Measurements from ENCODE around the gene ZBED2.

ZBED2 gene

DNA sequence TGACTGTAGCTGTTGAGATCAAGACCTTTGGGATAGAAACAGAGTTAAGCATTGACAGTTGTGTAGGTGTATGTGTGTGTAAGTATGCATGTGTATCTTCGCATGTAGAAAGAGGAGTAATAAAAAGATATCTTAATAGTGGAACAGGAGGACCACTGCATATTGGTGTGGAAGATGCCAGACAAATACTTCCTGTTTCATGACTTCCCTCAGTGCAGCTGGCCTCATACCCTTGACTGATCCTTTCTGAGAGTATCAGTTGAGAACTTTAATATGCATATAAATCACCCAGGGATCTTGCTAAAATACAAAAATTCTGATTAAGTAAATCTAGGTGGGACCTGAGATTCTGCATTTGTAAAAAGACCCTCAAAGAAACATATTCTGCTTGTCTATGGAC, 8.5 kb upstream of the ZBED2 start:
- DNase-seq = no peak

DNA sequence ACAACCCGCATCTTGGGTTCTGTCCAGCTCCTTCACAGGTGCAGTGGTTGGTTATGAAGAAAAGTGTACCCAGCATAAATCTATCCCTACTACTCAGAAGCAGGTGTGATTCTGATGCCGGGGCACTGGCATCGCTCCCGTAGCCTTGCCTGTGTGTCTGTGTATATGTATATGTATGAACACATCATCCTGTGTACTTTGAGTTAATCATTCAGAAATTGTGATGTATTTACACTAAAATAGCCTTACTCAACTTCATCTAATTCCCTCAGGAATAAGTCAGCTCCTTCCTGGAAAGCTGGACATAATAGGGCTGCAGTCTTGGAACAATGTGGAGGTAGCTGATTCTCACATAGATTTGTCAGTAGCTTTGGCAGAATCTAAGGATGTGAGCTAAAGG, 6.7 kb upstream of the ZBED2 start:
- DNase-seq = no peak

DNA sequence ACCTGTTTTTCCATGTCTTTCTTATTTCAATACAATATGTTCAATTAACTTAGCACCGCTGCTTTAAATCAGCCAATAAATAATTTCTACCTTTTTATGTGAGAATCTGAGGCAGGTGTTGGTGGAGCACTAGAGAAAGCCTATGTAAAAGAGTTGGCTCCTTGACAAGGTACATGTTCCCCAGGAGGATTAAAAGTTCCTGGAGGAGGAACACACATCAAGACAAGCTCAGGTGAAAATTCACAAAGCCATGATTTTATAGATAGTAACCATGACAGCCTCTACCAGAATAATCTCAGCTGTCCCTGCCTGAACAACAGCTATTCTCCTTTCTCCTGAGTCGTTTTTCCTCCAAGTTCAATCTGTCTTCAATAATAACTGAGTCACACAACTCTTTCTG, 3.4 kb upstream of the ZBED2 start:
- DNase-seq = no peak

DNA sequence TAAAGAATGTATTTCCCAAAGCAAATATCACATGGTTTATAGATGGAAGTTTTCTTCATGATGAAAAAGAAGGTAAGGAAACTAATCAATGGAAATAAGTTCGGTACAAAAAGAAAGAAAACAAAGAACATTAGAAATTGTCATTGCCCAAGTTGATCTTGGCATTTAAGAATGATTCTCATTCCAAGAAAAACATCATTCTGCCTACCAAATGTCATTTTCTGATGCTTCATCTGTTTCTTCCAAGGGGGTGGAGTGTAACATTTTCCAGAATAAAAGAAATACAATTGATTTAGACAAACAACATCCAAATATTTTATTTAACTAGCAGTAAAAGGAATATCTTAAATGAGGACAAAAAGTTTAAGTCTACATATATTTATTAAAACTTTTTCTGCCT, 3.0 kb upstream of the ZBED2 start:
- DNase-seq = no peak

DNA sequence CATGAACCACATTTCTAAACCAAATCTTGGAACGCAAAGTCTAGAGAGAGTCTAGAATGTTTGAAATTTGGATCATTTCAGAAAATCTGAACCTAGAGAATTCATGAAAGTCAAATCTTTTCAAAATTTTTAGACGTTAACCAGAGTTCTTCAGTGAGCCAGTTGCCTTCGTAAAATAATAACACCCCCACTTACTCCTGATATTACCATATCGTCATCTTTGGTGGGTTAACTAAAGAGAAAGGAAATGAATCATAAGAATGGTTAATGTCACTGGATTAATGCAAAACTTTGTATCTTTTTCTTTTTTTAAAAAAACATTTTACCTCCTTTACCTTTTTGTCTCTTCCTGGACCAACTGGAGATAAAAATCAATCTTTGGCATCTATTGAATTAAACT, 1.2 kb upstream of the ZBED2 start:
- DNase-seq = no peak

DNA sequence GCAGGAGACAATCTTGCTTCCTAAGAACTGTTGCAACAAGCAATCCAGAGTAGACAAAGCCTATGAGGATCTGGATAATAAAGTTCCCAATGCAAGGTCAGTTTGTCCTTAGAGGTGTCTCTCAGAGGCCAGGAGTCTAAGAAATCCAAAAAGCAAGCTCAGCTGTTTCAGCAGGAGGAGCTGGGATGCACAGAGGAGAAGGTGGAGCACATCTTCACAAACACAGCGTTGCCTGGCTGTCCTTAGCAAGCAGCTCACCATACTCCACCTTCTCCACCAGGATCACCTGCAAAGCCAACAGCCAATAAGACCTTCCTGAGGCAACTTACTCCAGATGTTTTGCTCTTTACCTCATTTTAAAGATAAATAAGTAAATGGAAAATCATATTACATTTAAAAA, 365 bp downstream of the ZBED2 start:
- DNase-seq = no peak

DNA sequence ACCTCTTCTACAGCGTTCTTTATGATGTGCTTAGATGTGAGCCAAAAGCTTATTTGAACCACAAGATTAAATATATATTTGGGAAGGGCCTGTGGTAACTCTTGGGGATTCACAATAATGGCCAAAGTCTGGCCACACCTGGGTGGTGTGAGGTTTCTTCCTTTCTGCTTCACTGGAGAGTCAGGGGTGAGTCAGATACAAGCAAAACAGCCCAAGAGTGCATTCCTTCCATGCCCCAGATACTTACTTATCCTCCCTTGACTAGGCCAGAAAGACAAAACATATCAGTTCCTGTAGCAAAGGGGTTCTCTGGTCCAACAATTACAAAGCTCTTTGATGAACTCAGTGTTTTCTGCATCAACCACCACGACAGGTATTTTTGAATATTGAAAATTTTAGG, 941 bp downstream of the ZBED2 start:
- no peak for DNase-seq

DNA sequence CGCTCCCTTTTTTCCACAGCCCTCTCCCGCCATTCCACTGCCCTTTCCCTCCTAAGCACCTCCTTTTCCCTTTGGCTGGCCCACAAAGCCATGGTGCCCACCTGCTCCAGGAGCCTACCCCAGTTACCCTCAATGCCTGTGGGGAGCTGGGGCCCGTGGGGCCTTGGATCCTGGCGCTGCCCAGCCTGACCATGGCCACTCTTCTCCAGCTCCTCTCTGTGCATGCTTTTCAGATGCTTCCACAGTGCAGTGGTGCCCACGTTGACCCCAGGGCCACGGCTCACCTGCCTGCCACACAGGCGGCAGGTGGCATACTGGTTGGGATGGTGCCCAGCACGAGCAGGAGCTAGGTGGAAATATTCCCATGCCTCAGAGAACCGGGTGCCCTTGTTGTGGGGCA, 1.5 kb downstream of the ZBED2 start:
- no peak for DNase-seq

DNA sequence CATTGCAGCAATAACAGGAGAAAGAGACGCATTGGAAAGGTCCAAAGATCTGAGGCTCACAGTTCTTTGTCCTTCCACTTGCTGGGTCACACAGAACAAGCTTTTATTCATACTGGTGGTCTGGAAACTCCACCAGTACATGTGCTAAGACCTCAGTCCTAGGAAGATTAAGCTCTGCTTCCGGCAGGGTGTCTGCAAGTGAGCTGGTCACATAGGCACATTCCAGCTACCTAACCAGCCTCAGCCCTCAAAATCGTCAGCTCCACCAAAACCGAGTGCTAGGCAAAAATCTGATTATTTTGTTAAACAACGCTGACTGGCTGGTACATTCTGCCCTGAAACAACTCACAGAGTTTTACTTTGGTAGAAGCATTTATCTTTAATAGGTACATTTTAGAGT, 2.2 kb downstream of the ZBED2 start:
- no peak for DNase-seq

DNA sequence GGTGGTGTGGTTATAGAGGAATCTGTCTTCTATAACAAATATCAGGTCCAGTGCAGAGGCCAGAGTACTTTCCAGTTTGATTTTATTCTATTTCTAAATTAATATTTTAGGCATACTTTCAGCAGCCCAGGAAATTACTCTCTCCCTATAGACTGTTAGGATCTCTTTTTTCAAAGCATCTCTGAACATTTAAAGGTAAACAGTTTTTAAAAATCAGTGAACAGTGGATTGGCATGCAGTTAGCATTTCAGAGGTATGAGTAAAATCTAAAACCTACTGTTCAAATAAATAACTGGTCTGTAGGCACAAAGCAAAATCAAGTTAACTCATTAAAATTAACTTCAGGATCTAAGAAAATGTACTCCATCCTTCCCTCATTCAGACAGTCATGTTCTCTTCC, 3.0 kb downstream of the ZBED2 start:
- DNase-seq = no peak

DNA sequence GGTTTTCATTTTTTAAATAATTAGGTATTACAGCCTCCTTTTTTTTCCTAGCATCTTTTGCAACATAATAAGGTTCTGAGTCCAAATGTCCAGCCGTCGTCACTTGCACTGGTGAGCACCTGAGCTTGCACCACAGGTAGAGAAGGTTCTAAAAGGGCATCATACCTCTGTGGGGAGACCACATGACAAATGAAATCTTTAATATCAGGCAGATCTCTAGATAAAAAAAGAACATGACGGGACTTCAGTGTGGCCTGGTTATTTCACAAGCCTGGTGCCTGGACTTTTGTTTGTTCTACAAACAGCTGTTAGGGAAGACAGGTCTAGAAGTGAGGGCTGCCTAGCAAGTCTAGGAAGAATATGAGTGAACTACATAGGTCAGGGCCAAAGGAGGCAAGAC, 3.6 kb downstream of the ZBED2 start:
- no peak for DNase-seq

DNA sequence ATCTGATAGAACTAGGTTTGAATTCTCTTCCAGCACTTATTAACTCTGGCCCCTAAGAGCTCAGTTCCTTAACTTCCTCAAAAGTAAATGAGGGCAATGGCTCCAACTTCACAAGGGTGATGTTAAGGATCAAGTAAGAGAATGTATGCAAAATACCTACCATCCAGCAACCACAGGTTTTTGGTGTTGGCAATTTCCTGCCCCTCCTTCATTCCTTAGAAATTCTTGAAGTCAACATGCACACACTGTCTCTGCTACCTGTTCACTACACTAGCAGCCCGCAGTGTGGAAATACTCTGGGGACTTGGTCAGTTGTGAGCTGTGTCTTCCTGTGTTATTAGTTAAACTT, 5.0 kb downstream of the ZBED2 start:
- no peak for DNase-seq

DNA sequence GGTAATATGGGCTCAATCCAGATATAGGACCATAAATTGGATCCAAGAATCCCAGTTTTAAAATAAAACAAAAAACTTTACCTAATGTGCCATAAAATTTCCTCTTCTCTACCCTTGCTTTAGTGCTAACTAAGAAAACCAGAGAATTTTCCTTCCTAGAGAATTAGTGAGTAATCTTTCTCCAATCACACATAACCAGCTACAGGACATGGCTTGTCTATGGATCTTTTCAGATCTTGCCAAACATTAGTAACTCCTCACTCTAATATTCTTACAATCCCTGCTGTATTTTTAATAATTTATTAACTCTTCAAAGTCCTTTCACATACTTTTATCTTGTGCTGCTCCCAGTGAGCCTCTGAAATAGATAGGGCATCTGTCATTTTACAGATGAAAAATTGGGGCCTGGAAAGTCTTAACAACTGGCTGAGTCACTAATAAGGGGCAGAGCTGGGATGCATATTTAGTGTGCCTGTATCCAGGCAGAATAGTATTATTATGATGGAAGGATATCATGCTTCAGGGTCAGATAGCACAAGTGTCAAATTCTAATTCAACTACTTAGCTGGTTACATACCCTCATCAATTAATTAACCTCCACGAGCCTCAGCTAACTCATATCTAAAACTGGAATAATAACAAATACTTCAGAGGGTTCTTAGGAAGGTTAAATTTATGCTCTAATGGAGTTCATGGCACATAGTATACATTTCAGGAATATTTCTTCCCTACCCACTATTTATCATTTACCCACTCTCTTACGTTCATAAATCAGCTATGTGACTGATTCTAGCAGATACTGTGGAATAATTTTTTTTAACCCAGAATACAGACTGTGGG, 5.6 kb downstream of the ZBED2 start:
- DNase-seq = no peak

DNA sequence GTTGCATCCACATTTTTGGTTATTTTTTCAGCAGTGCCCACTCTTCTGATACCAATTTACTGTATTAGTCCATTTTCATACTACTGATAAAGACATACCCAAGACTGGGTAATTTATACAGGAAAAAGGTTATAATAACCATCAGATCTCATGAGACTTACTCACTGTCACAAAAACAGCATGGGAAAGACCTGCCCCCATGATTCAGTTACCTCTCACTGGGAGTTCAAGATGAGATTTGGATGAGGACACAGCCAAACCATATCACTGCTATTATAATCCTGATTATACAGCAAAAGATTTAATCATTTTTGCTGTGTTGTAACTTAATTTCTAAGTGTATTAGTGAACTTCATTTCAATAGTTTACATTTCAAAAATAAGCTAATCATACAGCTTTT, 6.6 kb downstream of the ZBED2 start:
- no peak for DNase-seq

DNA sequence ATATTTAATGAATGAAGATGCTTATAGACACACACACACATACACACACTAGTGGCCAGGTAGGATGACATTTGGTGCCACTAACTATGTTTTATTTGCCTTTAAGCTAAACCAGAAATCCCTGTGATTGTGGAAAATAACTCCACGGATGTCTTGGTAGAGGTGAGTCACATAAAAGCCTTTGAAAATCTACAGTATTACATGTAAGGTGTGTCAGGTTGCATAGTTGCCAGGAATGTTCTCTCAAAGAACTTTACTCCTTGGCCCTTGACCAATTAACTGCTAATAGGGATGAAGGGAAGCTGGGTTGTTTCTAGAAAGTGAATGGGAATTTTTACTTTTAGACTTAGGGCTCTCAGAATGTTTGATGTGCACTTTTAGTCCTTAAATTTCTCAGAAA, 9.9 kb downstream of the ZBED2 start:
- no peak for DNase-seq

DNA sequence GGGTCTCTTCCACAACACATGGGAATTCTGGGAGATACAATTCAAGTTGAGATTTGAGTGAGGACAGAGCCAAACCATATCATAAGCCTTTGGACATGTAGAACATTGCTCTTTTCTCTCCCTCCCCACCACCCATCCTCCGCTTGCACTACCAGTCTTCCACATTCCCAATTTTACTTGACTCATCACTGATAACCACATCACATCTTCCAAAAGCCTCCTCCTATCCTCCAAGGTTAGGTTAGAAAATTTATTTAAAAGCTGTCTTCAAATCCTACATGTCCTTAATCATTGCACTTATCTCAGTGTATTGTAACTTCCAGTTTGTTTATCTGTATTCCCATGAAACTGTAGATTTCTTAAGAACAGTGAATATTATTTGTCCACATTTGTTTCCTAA, 10.4 kb downstream of the ZBED2 start:
- no peak for DNase-seq

DNA sequence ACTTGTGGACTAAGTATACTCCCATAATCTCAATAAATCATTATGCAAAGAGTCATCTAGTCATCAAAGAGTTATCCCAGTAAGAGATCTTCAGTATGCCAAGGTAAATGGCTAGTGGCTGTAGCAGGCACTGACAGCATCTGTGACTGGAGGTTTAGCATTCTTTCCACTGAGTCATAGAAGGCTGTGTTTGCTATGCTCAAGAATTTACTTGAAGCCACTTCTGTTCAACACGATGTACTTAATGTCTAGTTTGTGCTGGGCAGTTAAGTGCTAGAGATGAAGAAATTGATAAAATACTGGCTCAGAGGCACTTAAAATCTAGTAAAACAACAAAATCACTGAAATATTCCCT, 13.0 kb downstream of the ZBED2 start:
- no peak for DNase-seq

DNA sequence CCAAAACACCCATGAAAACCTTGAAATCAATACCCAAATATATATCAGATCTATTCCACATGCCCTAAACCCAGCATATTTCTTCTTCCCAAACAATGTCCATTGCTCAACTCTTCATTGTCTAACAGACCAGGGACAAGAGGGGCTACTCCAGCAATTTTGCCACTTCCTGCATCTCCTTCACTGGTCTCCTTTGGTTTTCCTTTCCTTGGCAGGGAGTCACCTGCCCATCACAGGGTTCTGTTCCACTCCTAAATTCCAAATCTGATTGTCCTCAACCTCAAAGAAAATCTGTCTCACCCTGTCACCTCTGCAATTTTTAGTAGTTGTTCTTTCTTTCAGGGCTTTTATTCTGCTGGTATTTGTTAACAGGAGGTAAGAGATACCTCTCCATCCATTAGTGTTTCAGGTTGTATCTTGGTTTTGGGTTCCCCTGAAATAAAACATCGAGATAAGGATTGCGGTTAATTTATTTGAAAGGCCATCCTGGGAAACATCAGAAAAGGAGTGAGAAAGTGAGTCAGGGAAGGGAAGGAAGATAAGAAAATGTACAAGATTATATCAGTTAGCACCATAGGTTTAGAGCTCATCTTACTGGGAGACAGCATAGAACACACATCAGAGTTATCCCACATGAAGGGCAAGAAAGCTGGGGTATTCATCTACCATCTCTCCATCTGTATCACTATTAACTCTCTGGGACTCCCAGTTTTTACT, 13.6 kb downstream of the ZBED2 start:
- no peak for DNase-seq

DNA sequence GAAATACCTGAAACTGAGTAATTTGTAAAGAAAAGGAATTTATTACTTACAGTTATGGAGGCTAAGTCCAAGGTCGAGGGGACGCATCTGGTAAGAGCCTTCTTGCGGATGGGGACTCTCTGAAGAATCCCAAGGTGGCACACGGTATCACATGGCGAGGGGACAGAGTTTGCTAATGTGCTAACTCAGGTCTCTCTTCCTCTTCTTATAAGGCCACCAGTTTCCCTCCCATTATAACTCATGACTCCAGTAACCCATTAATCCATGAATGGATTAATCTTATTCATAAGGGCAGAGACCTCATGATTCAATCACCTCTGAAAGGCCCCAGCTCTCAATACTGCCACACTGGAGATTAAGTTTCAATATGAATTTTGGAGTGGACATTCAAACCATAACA, 15.7 kb downstream of the ZBED2 start:
- DNase-seq = no peak

DNA sequence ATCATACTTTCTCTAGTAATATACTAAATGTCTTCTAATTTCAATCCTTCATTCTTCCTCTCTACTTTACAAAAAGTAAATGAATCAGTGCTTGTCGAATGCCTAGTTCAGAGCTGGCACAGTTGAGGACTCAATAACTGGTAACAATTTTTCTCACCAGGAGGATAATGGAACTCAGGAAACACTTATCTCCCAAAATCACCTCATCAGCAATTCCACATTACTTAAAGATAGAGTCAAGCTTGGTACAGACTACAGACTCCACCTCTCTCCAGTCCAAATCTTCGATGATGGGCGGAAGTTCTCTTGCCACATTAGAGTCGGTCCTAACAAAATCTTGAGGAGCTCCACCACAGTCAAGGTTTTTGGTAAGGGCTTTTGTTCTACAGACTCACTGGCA, 16.3 kb downstream of the ZBED2 start:
- DNase-seq = no peak

DNA sequence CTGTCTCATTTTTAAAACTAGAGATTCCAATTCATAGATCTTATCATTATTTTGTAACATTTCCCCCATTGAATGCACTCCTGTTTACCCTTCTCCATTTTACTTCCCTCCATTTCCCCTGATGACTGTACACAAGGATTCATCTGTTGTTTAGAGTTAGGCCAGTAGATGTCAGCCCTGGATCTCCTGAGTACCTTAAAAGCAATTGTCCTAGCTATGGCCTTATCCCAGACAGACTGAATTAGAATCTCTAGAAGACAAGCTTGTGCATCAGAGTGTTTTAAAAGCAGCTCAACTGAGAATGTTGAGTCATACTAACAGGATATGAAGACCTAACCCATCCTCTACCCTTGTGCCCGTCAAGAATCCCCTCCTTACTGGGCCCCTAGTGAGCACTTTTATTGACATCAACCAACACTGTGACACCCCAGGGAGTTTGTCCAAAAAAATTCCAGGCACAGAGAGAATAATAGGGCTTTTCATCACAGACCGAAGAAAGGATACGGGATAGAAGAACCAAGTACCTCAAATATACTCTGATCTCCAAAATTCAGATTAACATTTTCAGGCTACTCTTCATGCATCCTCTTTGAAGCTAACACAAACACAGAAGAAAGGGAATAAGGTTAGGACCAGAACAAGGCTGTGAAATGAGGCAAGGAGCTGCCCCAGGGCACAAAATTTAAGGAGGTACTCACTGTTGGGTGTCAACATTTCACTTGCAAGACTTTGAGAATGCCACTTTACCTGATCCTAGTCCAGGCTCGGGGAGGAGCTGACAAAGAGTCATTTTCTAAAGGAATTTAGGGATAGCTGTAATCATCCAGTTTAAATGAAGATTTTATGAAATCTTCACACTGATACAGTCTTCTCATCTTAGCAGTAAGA, 17.1 kb downstream of the ZBED2 start:
- DNase-seq = no peak

DNA sequence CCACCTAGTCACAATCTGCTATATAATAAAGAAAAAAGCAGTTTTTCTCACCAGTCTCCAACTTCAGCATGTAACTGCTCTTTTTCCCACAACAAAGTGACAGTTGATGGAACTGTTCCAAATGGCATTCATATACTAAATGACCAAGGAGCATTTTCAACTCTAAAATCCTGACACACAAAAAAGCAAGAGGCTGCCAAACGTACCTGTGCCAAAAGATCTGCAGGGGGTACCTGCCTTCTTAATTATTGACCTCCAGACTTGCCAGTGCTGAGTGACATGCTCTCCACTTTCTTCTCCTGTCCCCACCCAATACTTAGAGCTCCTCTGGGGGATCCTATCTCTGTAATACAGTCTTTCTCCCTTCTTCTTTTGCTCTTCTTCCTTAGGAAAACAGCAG, 18.0 kb downstream of the ZBED2 start:
- no peak for DNase-seq

DNA sequence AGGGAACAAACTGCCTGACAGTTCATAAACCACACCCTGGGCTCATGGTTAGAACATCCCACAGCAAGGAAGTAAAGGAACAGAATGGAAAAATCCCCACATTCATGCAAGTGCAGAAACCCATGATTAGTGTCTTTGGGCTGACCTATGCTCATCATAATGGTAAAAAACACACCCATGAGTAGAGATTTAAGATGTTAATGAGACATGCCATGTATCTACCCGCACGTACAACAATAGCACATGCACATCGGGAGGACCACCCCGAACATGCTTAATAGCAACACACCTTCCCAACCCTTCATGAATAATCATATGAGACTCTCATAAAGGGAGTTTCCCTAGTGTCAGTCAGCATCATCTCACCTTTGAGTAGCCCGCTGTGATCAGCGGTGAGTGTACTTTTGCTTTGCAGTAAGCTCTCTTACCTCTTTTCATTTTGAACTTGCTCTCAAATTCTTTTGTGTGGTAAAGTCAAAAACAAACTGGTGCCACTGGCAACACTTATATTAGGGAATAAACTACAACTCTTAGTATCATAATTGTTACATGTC, 23.2 kb downstream of the ZBED2 start:
- DNase-seq = peak; percentile 49

DNA sequence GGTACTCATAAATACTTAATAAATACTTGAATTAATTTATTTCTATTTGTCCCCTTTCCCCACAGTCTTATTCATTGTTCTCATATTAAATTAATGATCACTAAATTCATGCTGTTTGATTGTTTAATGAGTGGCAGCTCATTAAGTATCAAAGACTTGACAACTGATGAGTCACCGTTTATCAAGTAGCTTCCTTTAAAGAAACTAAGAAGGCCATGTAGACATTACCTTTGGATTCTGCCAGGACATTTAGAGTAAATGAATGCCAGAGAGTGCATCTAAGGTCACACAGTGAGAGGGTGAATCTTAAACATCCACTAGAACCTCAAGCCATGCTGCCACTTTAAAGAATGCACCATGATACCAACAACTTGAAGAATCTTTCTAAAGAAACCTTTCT, 23.9 kb downstream of the ZBED2 start:
- DNase-seq = no peak
